HepG2 (cell line): ENCODE data around the gene ASB4.

ENCODE experiments used
- DPF2 ChIP-seq: sonication (generic); formaldehyde crosslinking; IDR thresholded peaks from 2 replicates; pipeline ENCODE4 v1.4.0; 2020; ENCODE audit warnings: mild to moderate bottlenecking, low read depth, missing genetic modification reagents, borderline replicate concordance
- GATA4 ChIP-seq: sonication (generic); IDR thresholded peaks from 2 replicates; pipeline ENCODE4 v1.6.1; 2016; ENCODE audit warnings: antibody characterized with exemption, low read depth, borderline replicate concordance
- HNRNPLL ChIP-seq: fragments of 200-400 bp; formaldehyde crosslinking; IDR thresholded peaks from 2 replicates; pipeline ENCODE4 v1.6.1; 2017; ENCODE audit warnings: mild to moderate bottlenecking, low read depth, low read length; ENCODE audit not compliant: poor library complexity, severe bottlenecking
- MAFF ChIP-seq: IDR thresholded peaks from 2 replicates; pipeline ENCODE4 v1.6.1; 2011; ENCODE audit warnings: low read depth, low read length, improper control_type of control experiment
- ZNF549 ChIP-seq: sonication (generic); formaldehyde crosslinking; IDR thresholded peaks from 2 replicates; pipeline ENCODE4 v1.5.0; 2020; ENCODE audit warnings: missing genetic modification reagents
- TF ChIP-seq, protein P1 (sequence below): sonication (generic); formaldehyde crosslinking; IDR thresholded peaks from 2 replicates; pipeline ENCODE4 v1.4.0; 2020; ENCODE audit warnings: missing genetic modification reagents
- TF ChIP-seq, protein P2 (sequence below): sonication (generic); formaldehyde crosslinking; IDR thresholded peaks from 2 replicates; pipeline ENCODE4 v1.9.0; 2021; ENCODE audit warnings: missing genetic modification reagents, borderline replicate concordance
- TF ChIP-seq, protein P3 (sequence below): sonication (generic); formaldehyde crosslinking; IDR thresholded peaks from 2 replicates; pipeline ENCODE4 v1.5.1; 2020; ENCODE audit warnings: mild to moderate bottlenecking, moderate library complexity, missing genetic modification reagents

DNA sequence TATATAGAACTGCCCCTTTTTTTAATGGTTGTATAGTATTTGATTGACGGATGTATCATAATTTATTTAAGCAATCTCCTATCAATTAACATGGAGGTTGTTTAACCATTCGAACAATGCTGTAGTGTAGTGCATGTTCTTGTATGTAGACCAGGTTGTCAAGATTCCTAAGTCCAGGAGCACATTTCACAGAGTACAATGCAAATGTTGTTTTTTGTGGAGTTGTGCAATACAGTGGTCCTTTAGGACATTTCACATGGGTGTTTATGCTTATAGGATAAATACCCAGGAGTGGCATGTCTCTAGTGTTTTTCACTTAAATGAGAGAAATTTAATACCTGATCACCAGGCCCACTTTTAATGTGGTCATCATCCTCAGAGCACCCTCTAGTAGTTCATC is 8.1 kb downstream of the ASB4 start:
- TF ChIP-seq ZNF549 (CRISPR knock-in tag) (no peak), GATA4 (no peak), HNRNPLL (no peak), DPF2 (CRISPR knock-in tag) (no peak), MAFF (no peak)
- TF ChIP-seq, protein P1, sequence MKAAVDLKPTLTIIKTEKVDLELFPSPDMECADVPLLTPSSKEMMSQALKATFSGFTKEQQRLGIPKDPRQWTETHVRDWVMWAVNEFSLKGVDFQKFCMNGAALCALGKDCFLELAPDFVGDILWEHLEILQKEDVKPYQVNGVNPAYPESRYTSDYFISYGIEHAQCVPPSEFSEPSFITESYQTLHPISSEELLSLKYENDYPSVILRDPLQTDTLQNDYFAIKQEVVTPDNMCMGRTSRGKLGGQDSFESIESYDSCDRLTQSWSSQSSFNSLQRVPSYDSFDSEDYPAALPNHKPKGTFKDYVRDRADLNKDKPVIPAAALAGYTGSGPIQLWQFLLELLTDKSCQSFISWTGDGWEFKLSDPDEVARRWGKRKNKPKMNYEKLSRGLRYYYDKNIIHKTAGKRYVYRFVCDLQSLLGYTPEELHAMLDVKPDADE (CRISPR knock-in tag), result no peak
- TF ChIP-seq, protein P2, sequence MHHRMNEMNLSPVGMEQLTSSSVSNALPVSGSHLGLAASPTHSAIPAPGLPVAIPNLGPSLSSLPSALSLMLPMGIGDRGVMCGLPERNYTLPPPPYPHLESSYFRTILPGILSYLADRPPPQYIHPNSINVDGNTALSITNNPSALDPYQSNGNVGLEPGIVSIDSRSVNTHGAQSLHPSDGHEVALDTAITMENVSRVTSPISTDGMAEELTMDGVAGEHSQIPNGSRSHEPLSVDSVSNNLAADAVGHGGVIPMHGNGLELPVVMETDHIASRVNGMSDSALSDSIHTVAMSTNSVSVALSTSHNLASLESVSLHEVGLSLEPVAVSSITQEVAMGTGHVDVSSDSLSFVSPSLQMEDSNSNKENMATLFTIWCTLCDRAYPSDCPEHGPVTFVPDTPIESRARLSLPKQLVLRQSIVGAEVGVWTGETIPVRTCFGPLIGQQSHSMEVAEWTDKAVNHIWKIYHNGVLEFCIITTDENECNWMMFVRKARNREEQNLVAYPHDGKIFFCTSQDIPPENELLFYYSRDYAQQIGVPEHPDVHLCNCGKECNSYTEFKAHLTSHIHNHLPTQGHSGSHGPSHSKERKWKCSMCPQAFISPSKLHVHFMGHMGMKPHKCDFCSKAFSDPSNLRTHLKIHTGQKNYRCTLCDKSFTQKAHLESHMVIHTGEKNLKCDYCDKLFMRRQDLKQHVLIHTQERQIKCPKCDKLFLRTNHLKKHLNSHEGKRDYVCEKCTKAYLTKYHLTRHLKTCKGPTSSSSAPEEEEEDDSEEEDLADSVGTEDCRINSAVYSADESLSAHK, result no peak
- TF ChIP-seq, protein P3, sequence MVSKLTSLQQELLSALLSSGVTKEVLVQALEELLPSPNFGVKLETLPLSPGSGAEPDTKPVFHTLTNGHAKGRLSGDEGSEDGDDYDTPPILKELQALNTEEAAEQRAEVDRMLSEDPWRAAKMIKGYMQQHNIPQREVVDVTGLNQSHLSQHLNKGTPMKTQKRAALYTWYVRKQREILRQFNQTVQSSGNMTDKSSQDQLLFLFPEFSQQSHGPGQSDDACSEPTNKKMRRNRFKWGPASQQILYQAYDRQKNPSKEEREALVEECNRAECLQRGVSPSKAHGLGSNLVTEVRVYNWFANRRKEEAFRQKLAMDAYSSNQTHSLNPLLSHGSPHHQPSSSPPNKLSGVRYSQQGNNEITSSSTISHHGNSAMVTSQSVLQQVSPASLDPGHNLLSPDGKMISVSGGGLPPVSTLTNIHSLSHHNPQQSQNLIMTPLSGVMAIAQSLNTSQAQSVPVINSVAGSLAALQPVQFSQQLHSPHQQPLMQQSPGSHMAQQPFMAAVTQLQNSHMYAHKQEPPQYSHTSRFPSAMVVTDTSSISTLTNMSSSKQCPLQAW (CRISPR knock-in tag), result no peak
